HepG2 (cell line): Measurements from ENCODE around the gene GADD45GIP1. TPM values are rescaled to one million over a fixed set of nuclear protein-coding genes. Genes with fewer than 3 reads are reported as not detected.

Source experiments
- DRAP1 ChIP-seq: IDR thresholded peaks from 2 replicates; pipeline ENCODE4 v1.6.1; 2016; ENCODE audit warnings: missing genetic modification reagents, missing compliant biosample characterization
- HNRNPL ChIP-seq: fragments of 200-400 bp; formaldehyde crosslinking; IDR thresholded peaks from 2 replicates; pipeline ENCODE4 v1.6.1; 2017; ENCODE audit warnings: mild to moderate bottlenecking, low read depth, low read length
- HOXD1 ChIP-seq: sonication (generic); formaldehyde crosslinking; IDR thresholded peaks from 2 replicates; pipeline ENCODE4 v1.5.0; 2020; ENCODE audit warnings: missing genetic modification reagents
- MIXL1 ChIP-seq: IDR thresholded peaks from 2 replicates; pipeline ENCODE4 v1.6.1; 2016
- MTA3 ChIP-seq: sonication (generic); formaldehyde crosslinking; IDR thresholded peaks from 2 replicates; pipeline ENCODE4 v1.4.0; 2020; ENCODE audit warnings: missing genetic modification reagents
- SALL2 ChIP-seq: sonication (generic); formaldehyde crosslinking; IDR thresholded peaks from 2 replicates; pipeline ENCODE4 v1.8.1; 2023; ENCODE audit warnings: mild to moderate bottlenecking, missing genetic modification reagents, inconsistent platforms
- SOX6 ChIP-seq, 2 experiments: fragments of 450-650 bp in 1 of 2; sonication (generic) in 1 of 2; formaldehyde crosslinking in 1 of 2; IDR thresholded peaks; 2 replicates each; pipeline versions ENCODE4 v1.4.0 to v1.6.1; 2017 to 2020; ENCODE audit warnings: antibody characterized with exemption in 1 of 2, mild to moderate bottlenecking in 1 of 2, missing genetic modification reagents in 1 of 2
- ZBTB10 ChIP-seq: sonication (generic); formaldehyde crosslinking; IDR thresholded peaks from 2 replicates; pipeline ENCODE4 v1.4.0; 2020; ENCODE audit warnings: missing genetic modification reagents, borderline replicate concordance
- ZBTB40 ChIP-seq, 2 experiments: fragments of 450-650 bp in 1 of 2; sonication (generic) in 1 of 2; formaldehyde crosslinking in 1 of 2; IDR thresholded peaks; 2 replicates each; pipeline versions ENCODE4 v1.6.1 to v1.8.0; 2016 to 2022; ENCODE audit warnings: antibody characterized with exemption in 1 of 2, mild to moderate bottlenecking in 1 of 2, missing genetic modification reagents in 1 of 2
- ZKSCAN1 ChIP-seq: fragments of 150-350 bp; IDR thresholded peaks from 2 replicates; pipeline ENCODE4 v1.6.1; 2014; ENCODE audit warnings: low read length
- ZNF430 ChIP-seq: sonication (generic); formaldehyde crosslinking; IDR thresholded peaks from 2 replicates; pipeline ENCODE4 v1.9.0; 2021; ENCODE audit warnings: mild to moderate bottlenecking, missing genetic modification reagents
- ZNF512B ChIP-seq: sonication (generic); formaldehyde crosslinking; IDR thresholded peaks from 2 replicates; pipeline ENCODE4 v1.5.1; 2020; ENCODE audit warnings: missing genetic modification reagents, mild to moderate bottlenecking, borderline replicate concordance
- ZNF619 ChIP-seq: sonication (generic); formaldehyde crosslinking; IDR thresholded peaks from 2 replicates; pipeline ENCODE4 v1.4.0; 2020; ENCODE audit warnings: mild to moderate bottlenecking, missing genetic modification reagents
- polyA plus RNA-seq, 8 experiments: library from polyadenylated mRNA; depleted of rRNA in 3 of 8; stranded (reverse) in 7 of 8; unstranded in 1 of 8; fragments of >200 nt; fragmentation: Illumina TruSeq in 4 of 8; extraction: Trizol in 4 of 8; gene quantifications; 2 replicates each; pipeline versions ENCODE4 v1.2.1 to v1.2.3, GENCODE V29; 2011 to 2016; ENCODE audit warnings: low read depth in 4 of 8, missing spikeins in 1 of 8, mixed read lengths in 1 of 8; ENCODE audit not compliant: insufficient read depth in 1 of 8
- total RNA-seq, 5 experiments: library from RNA; depleted of rRNA; stranded (reverse); fragments of >200 nt; fragmentation: Illumina TruSeq; extraction: Trizol; gene quantifications; 2 replicates each; pipeline ENCODE4 v1.2.3, GENCODE V29; 2016; ENCODE audit warnings: low read depth in 1 of 5

GADD45GIP1 gene
- total and polyA plus RNA-seq, 2 of the 13 experiments (the other 11 are each of a cell fraction or from before 2014, with no cell fraction given): 24.6 to 30.7 TPM

- no peak for TF ChIP-seq ZBTB40 (IDR thresholded peaks at IDR 0.05)
- TF ChIP-seq ZBTB40 (CRISPR knock-in tag; IDR thresholded peaks at IDR 0.05): no peak; the same call in 1 of the 2 replicates
- no peak for TF ChIP-seq MIXL1
- TF ChIP-seq ZBTB10 (CRISPR knock-in tag): no peak
- TF ChIP-seq ZNF430: no peak; the same call in 1 of the 2 replicates
- TF ChIP-seq ZNF619: no peak
- TF ChIP-seq MTA3 (CRISPR knock-in tag): no peak
- TF ChIP-seq HOXD1 (CRISPR knock-in tag): no peak
- no peak for TF ChIP-seq HNRNPL
- no peak for TF ChIP-seq SOX6 (IDR thresholded peaks at IDR 0.05)
- no peak for TF ChIP-seq SOX6 (CRISPR knock-in tag; IDR thresholded peaks at IDR 0.05)
- TF ChIP-seq DRAP1: no peak
- no peak; the same call in 1 of the 2 replicates for TF ChIP-seq SALL2
- TF ChIP-seq ZNF512B (CRISPR knock-in tag): no peak
- no peak for TF ChIP-seq ZKSCAN1
Measured at GRCh38 chr19:12938779-12939601, 18.0 kb downstream of the GADD45GIP1 start (continued).
